Sigmoid colon (tissue), 7 donors: Measurements from ENCODE around the gene EVA1A. TPM values are rescaled to one million over a fixed set of nuclear protein-coding genes. Genes with fewer than 3 reads are reported as not detected.

Source experiments
- DNase-seq: peaks from one replicate; pipeline ENCODE4 v3.0.0-alpha.2; 2019
- H3K27ac ChIP-seq, 4 donors: fragments of 200-600 bp; sonication (generic); one replicate each; pipeline ENCODE4 v1.5.1; 2016 to 2019; ENCODE audit warnings: mild to moderate bottlenecking in 1 of 4
- H3K27me3 ChIP-seq, 3 donors: fragments of 200-600 bp; sonication (generic); one replicate each; pipeline ENCODE4 v1.5.1; 2019; ENCODE audit warnings: mild to moderate bottlenecking in 1 of 3
- H3K36me3 ChIP-seq, 4 donors: fragments of 200-600 bp; sonication (generic); one replicate each; pipeline ENCODE4 v1.5.1; 2016 to 2019
- H3K4me1 ChIP-seq, 4 donors: fragments of 200-600 bp; sonication (generic); one replicate each; pipeline ENCODE4 v1.5.1; 2017 to 2019
- H3K4me3 ChIP-seq, 4 donors: fragments of 200-600 bp; sonication (generic); one replicate each; pipeline ENCODE4 v1.5.1; 2017 to 2019; ENCODE audit warnings: mild to moderate bottlenecking in 2 of 4, moderate library complexity in 1 of 4
- H3K9me3 ChIP-seq, 4 donors: fragments of 200-600 bp in 3 of 4; sonication (generic) in 3 of 4; one replicate each; pipeline versions ENCODE4 v1.5.1 to v1.6.1; 2013 to 2019
- CTCF ChIP-seq, 4 experiments: fragments of 450-650 bp in 3 of 4; fragments of 200-600 bp in 1 of 4; IDR thresholded peaks; one replicate each; pipeline ENCODE4 v1.5.1; 2016 to 2019; ENCODE audit warnings: antibody characterized with exemption in 4 of 4, mild to moderate bottlenecking in 3 of 4, moderate library complexity in 2 of 4
- EP300 ChIP-seq, 4 donors: sonication (generic); formaldehyde crosslinking; IDR thresholded peaks; one replicate each; pipeline ENCODE4 v1.6.1; 2017; ENCODE audit warnings: antibody characterized with exemption in 4 of 4
- POLR2A ChIP-seq, 2 donors: fragments of 450-650 bp; IDR thresholded peaks; one replicate each; pipeline ENCODE4 v1.6.1; 2016; ENCODE audit warnings: antibody characterized with exemption in 2 of 2, mild to moderate bottlenecking in 2 of 2, moderate library complexity in 2 of 2
- POLR2AphosphoS5 ChIP-seq, 4 donors: sonication (generic); formaldehyde crosslinking; IDR thresholded peaks; one replicate each; pipeline ENCODE4 v1.6.1; 2017; ENCODE audit warnings: antibody characterized with exemption in 4 of 4
- WGBS, 2 donors: extraction: QIAGEN DNeasy Blood & Tissue Kit; methylation state at CpG; one replicate each; pipeline ENCODE4 v1.1.7; 2013; 5-methylcytosine and 5-hydroxymethylcytosine counted together
- intact Hi-C: fragments of 100-400 bp; cut with DNase I; formaldehyde crosslinking; loops from one replicate; pipeline ENCODE4 v1.15.1; 2023
- polyA plus RNA-seq, 3 donors: library from polyadenylated mRNA; stranded (reverse); fragments of 200-250 nt; gene quantifications; one replicate each; pipeline ENCODE4 v1.2.3, GENCODE V29; 2013
- total RNA-seq, 4 donors: library from RNA; depleted of rRNA; stranded (reverse); fragments of >200 nt; gene quantifications; one replicate each; pipeline ENCODE4 v1.1.0, GENCODE V29; 2016
- donor health status: healthy with polysubstance abuse.
- donor health status: Bipolar disorder and iron deficiency.
- donor health status: healthy.

EVA1A gene
- total and polyA plus RNA-seq, 7 donors = 1.2 to 5.4 (median 1.2) TPM; not detected in 4

DNA sequence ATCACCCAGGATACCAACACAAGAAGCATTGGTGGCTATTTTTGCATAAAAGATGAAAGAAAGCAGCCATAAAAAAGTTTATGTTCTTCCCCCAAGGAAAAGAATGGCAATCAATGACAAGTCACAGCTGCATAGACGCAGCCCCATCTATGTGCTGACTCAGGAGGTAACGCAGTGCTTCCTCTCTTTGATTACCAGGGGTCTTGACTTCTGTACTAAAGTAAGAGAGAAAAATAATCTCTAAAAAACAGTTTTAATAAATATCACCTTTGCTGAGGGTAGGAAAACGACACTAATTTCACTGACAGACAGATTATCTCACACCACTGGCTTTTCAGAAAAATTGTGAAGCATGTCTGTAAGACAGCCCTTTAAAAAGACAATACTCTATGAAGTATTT is 33.9 kb upstream of the EVA1A start:
- no peaks in the 10 kb centered on the region for H3K9me3 ChIP-seq
- no peaks in the 10 kb centered on the region for H3K4me1 ChIP-seq
- H3K36me3 ChIP-seq = no peaks in the 10 kb centered on the region
- intact Hi-C loops = no loop called here
- WGBS, 2 donors = 71 to 74% methylated on average over 3 of the region's 3 CpGs
- TF ChIP-seq CTCF (IDR thresholded peaks at IDR 0.05) = no peak
- no peak for DNase-seq
- no peak overlapping the region for H3K4me3 ChIP-seq
- no peak overlapping the region for H3K27ac ChIP-seq
- no peaks in the 10 kb centered on the region for H3K27me3 ChIP-seq

DNA sequence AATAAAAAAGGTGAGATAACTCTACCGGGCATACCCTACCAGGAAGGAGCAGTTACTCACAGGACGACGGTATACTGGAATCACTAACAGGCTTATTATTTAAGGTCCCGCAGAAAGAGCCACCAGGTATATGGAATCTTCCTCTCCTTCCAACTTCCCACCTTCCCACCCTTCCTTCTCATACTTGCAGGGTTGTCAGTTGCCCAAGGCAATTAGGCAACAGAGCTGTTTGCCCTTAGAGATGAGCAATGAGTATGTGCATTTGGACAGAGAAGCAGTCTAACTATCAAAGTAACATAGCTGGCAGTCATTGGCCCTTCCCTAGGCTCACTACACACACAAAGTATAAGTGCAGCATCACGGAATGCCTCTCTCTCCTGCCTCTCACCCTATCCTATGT is 32.1 kb upstream of the EVA1A start:
- no peak for DNase-seq
- Histone ChIP-seq H3K27ac (no peak overlapping the region), H3K4me1 (no peaks in the 10 kb centered on the region), H3K4me3 (no peak overlapping the region), H3K36me3 (no peaks in the 10 kb centered on the region), H3K9me3 (no peaks in the 10 kb centered on the region), H3K27me3 (no peaks in the 10 kb centered on the region)
- TF ChIP-seq POLR2A (IDR thresholded peaks at IDR 0.05) (no peak), EP300 (IDR thresholded peaks at IDR 0.05) (no peak), POLR2AphosphoS5 (IDR thresholded peaks at IDR 0.05) (no peak), CTCF (IDR thresholded peaks at IDR 0.05) (no peak)
- intact Hi-C loops = no loop called here
- WGBS, 2 donors = 85 to 92% methylated on average over 5 of the region's 5 CpGs

GRCh38 chr2:75592030-75592429 is 31.3 kb upstream of the EVA1A start:
- no peaks in the 10 kb centered on the region for H3K27me3 ChIP-seq

GRCh38 chr2:75589391-75590105 is 28.8 kb upstream of the EVA1A start:
- intact Hi-C loops = no loop called here
- TF ChIP-seq EP300 (IDR thresholded peaks at IDR 0.05) (no peak), POLR2A (IDR thresholded peaks at IDR 0.05) (no peak), CTCF (IDR thresholded peaks at IDR 0.05) (no peak), POLR2AphosphoS5 (IDR thresholded peaks at IDR 0.05) (no peak)

More at GRCh38 chr2:75592030-75592429, 31.3 kb upstream of the EVA1A start:
- H3K4me1 ChIP-seq = no peaks in the 10 kb centered on the region
- no peak for TF ChIP-seq POLR2A (IDR thresholded peaks at IDR 0.05)
- no peak for TF ChIP-seq POLR2AphosphoS5 (IDR thresholded peaks at IDR 0.05)
- no peak for TF ChIP-seq CTCF (IDR thresholded peaks at IDR 0.05)
- no peak for TF ChIP-seq EP300 (IDR thresholded peaks at IDR 0.05)
- no peak for DNase-seq
- H3K9me3 ChIP-seq = no peaks in the 10 kb centered on the region
- intact Hi-C loops = no loop called here
- no peaks in the 10 kb centered on the region for H3K36me3 ChIP-seq
- H3K27ac ChIP-seq = no peak overlapping the region
- H3K4me3 ChIP-seq = no peak overlapping the region
- 33 to 48% methylated on average over 4 of the region's 4 CpGs for WGBS, 2 donors

More at GRCh38 chr2:75589391-75590105, 28.8 kb upstream of the EVA1A start:
- 57 to 67% methylated on average over 4 of the region's 4 CpGs for WGBS, 2 donors
- Histone ChIP-seq H3K27ac (no peak overlapping the region), H3K9me3 (no peaks in the 10 kb centered on the region), H3K27me3 (no peaks in the 10 kb centered on the region), H3K4me3 (no peak overlapping the region), H3K4me1 (no peaks in the 10 kb centered on the region), H3K36me3 (no peaks in the 10 kb centered on the region)
- no peak for DNase-seq
